HG03095 (cell line): Measurements from ENCODE around the gene AFAP1L1.

Source experiments
- ATAC-seq: cut with Tn5 transposase; IDR thresholded peaks from one replicate; pipeline ENCODE4 v1.9.1; 2021; ENCODE audit warnings: moderate library complexity; ENCODE audit not compliant: unreplicated experiment

Gene AFAP1L1

GRCh38 chr5:149310947-149311658 is 39.4 kb downstream of the AFAP1L1 start:
- ATAC-seq = no peak

GRCh38 chr5:149313151-149313841 is 41.6 kb downstream of the AFAP1L1 start:
- no peak for ATAC-seq

GRCh38 chr5:149314571-149315111 is 43.0 kb downstream of the AFAP1L1 start:
- ATAC-seq = no peak

- ATAC-seq = no peak
These were observed 44.1 kb downstream of the AFAP1L1 start for GRCh38 chr5:149315753-149316152.

GRCh38 chr5:149317281-149318048 is 45.8 kb downstream of the AFAP1L1 start:
- ATAC-seq = no peak

- no peak for ATAC-seq
These were observed 47.5 kb downstream of the AFAP1L1 start for GRCh38 chr5:149319174-149319573.

GRCh38 chr5:149320791-149321330 is 49.2 kb downstream of the AFAP1L1 start:
- no peak for ATAC-seq

- no peak for ATAC-seq
These were observed 50.9 kb downstream of the AFAP1L1 start for GRCh38 chr5:149322518-149322917.

- ATAC-seq = no peak
These were observed 51.6 kb downstream of the AFAP1L1 start for GRCh38 chr5:149323210-149323609.

GRCh38 chr5:149323621-149324205 is 52.1 kb downstream of the AFAP1L1 start:
- ATAC-seq = no peak

GRCh38 chr5:149324641-149325040 is 53.0 kb downstream of the AFAP1L1 start:
- ATAC-seq = no peak

GRCh38 chr5:149325166-149325735 is 53.6 kb downstream of the AFAP1L1 start:
- ATAC-seq = no peak

- no peak for ATAC-seq
These were observed 54.2 kb downstream of the AFAP1L1 start for GRCh38 chr5:149325894-149326293.

- no peak for ATAC-seq
These were observed 55.0 kb downstream of the AFAP1L1 start for GRCh38 chr5:149326611-149327010.

- ATAC-seq = no peak
These were observed 56.5 kb downstream of the AFAP1L1 start for GRCh38 chr5:149328177-149328576.

- ATAC-seq = no peak
These were observed 62.2 kb downstream of the AFAP1L1 start for GRCh38 chr5:149333711-149334443.

- no peak for ATAC-seq
These were observed 66.1 kb downstream of the AFAP1L1 start for GRCh38 chr5:149337736-149338135.

GRCh38 chr5:149338364-149338763 is 66.7 kb downstream of the AFAP1L1 start:
- ATAC-seq = no peak

- no peak for ATAC-seq
These were observed 69.3 kb downstream of the AFAP1L1 start for GRCh38 chr5:149340920-149341319.

GRCh38 chr5:149341876-149342275 is 70.2 kb downstream of the AFAP1L1 start:
- ATAC-seq = no peak
